PC-9 (cell line): ENCODE results near the gene XKR7. TPM values are rescaled to one million over a fixed set of nuclear protein-coding genes. Genes with fewer than 3 reads are reported as not detected.

Experiments used
- BruUV-seq: library from RNA; stranded (reverse); fragments of 400-500 nt; replicated peaks from 2 replicates; lab custom pipeline; 2021; lab: Mats Ljungman, UMichigan
- CTCF ChIA-PET: fragments of 300-600 bp; sonication (Branson Sonifier 250); formaldehyde crosslinking; loops from one replicate; lab custom pipeline; 2022; ENCODE audit warnings: antibody characterized with exemption; lab: Charles Lee
- POLR2A ChIA-PET: fragments of 300-600 bp; sonication (Branson Sonifier 250); formaldehyde crosslinking; loops from one replicate; lab custom pipeline; 2022; ENCODE audit warnings: antibody characterized with exemption; ENCODE audit not compliant: unreplicated experiment; lab: Charles Lee
- DNase-seq, 2 experiments: peaks; one replicate each; pipeline versions ENCODE4 v3.0.0 to v3.0.0-alpha.2; 2015 to 2022; ENCODE audit warnings: mixed read lengths in 1 of 2
- H2AFZ ChIP-seq: fragments of 200-600 bp; sonication (generic); 2 replicates; pipeline ENCODE4 v1.8.1; 2017; ENCODE audit warnings: antibody characterized with exemption
- H3F3A ChIP-seq: fragments of 200-600 bp; sonication (generic); 2 replicates; pipeline ENCODE4 v1.8.1; 2017; ENCODE audit warnings: antibody characterized with exemption, mild to moderate bottlenecking, low read depth; ENCODE audit not compliant: insufficient read depth
- H3K27ac ChIP-seq: fragments of 200-600 bp; sonication (generic); 2 replicates; pipeline ENCODE4 v1.6.1; 2016; ENCODE audit warnings: mixed run types
- H3K27me3 ChIP-seq: fragments of 200-600 bp; sonication (generic); 2 replicates; pipeline ENCODE4 v1.6.1; 2016; ENCODE audit warnings: low read depth, mixed run types; ENCODE audit not compliant: insufficient read depth
- H3K36me3 ChIP-seq: fragments of 200-600 bp; sonication (generic); 2 replicates; pipeline ENCODE4 v1.6.1; 2016; ENCODE audit warnings: low read depth, mixed run types
- H3K4me1 ChIP-seq: fragments of 200-600 bp; sonication (generic); replicated peaks from 2 replicates; pipeline ENCODE4 v1.6.1; 2016; ENCODE audit warnings: mixed run types; ENCODE audit not compliant: insufficient read depth
- H3K4me2 ChIP-seq: fragments of 200-600 bp; sonication (generic); 2 replicates; pipeline ENCODE4 v1.6.1; 2017; ENCODE audit warnings: mixed run types
- H3K4me3 ChIP-seq: fragments of 200-600 bp; sonication (generic); 2 replicates; pipeline ENCODE4 v1.6.1; 2016; ENCODE audit warnings: mixed run types
- H3K79me2 ChIP-seq: fragments of 200-600 bp; sonication (generic); 2 replicates; pipeline ENCODE4 v1.6.1; 2017; ENCODE audit warnings: low read depth, mixed run types
- H3K9me2 ChIP-seq: fragments of 200-600 bp; sonication (generic); 2 replicates; pipeline ENCODE4 v1.8.1; 2017; ENCODE audit warnings: mild to moderate bottlenecking; ENCODE audit not compliant: insufficient read depth
- H3K9me3 ChIP-seq: fragments of 200-600 bp; sonication (generic); 2 replicates; pipeline ENCODE4 v1.8.1; 2016; ENCODE audit warnings: low read depth; ENCODE audit not compliant: insufficient read depth
- H4K20me1 ChIP-seq: fragments of 200-600 bp; sonication (generic); 2 replicates; pipeline ENCODE4 v1.8.1; 2017; ENCODE audit not compliant: insufficient read depth
- CTCF ChIP-seq: fragments of 200-600 bp; sonication (generic); conservative IDR thresholded peaks from 2 replicates; pipeline ENCODE4 v1.6.1; 2017; ENCODE audit warnings: mixed run types, antibody characterized with exemption, mild to moderate bottlenecking, moderate library complexity
- EZH2 ChIP-seq: fragments of 200-600 bp; sonication (generic); IDR thresholded peaks from 2 replicates; pipeline ENCODE4 v1.8.0; 2017; ENCODE audit warnings: antibody characterized with exemption, low read depth
- intact Hi-C: fragments of 100-400 bp; cut with micrococcal nuclease; formaldehyde crosslinking; loops from one replicate; pipeline ENCODE4 v1.10.0; 2022; ENCODE audit not compliant: unreplicated experiment
- total RNA-seq: library from RNA; stranded (reverse); gene quantifications from 2 replicates; pipeline ENCODE4 v1.2.3, GENCODE V29; 2021

Gene XKR7
- total RNA-seq, 1 experiment from 2014 or later: not detected

GRCh38 chr20:31924561-31924960 lies 43.4 kb upstream of the XKR7 start:
- Histone ChIP-seq H3K4me3 (no peak overlapping the region), H3K4me2 (no peak overlapping the region), H3K36me3 (no peaks in the 10 kb centered on the region), H3K9me3 (no peaks in the 10 kb centered on the region), H2AFZ (no peak overlapping the region), H3K4me1 (no peaks in the 10 kb centered on the region), H3K9me2 (no peaks in the 10 kb centered on the region), H3K27me3 (peaks cover 34% of the 10 kb centered on the region), H3K79me2 (no peaks in the 10 kb centered on the region), H3K27ac (no peak overlapping the region), H4K20me1 (no peaks in the 10 kb centered on the region), H3F3A (no peaks in the 10 kb centered on the region)
- TF ChIP-seq CTCF: no peak
- no peak for TF ChIP-seq EZH2
- no peak for DNase-seq
- BruUV-seq: no TSS peak
- ChIA-PET POLR2A (no interaction called here), CTCF (no interaction called here)
- intact Hi-C loops: no loop called here

- Histone ChIP-seq H3K36me3 (no peaks in the 10 kb centered on the region), H3K4me1 (no peaks in the 10 kb centered on the region), H3K9me3 (no peaks in the 10 kb centered on the region), H2AFZ (no peak overlapping the region), H3K4me3 (no peak overlapping the region), H4K20me1 (no peaks in the 10 kb centered on the region), H3K27me3 (peaks cover 30% of the 10 kb centered on the region), H3F3A (no peaks in the 10 kb centered on the region), H3K4me2 (no peak overlapping the region), H3K27ac (no peak overlapping the region), H3K79me2 (no peaks in the 10 kb centered on the region), H3K9me2 (no peaks in the 10 kb centered on the region)
- no peak for TF ChIP-seq EZH2
- no peak for TF ChIP-seq CTCF
- DNase-seq: no peak
- ChIA-PET CTCF (no interaction called here), POLR2A (no interaction called here)
- no TSS peak for BruUV-seq
- intact Hi-C loops: no loop called here
Measured at GRCh38 chr20:31925631-31926030, 42.3 kb upstream of the XKR7 start.

- BruUV-seq: no TSS peak
- Histone ChIP-seq H3K27ac (no peak overlapping the region), H3K4me1 (no peaks in the 10 kb centered on the region), H3F3A (no peaks in the 10 kb centered on the region), H2AFZ (no peak overlapping the region), H3K27me3 (peaks cover 30% of the 10 kb centered on the region), H3K79me2 (no peaks in the 10 kb centered on the region), H4K20me1 (no peaks in the 10 kb centered on the region), H3K4me2 (no peak overlapping the region), H3K36me3 (no peaks in the 10 kb centered on the region), H3K9me3 (no peaks in the 10 kb centered on the region), H3K9me2 (no peaks in the 10 kb centered on the region), H3K4me3 (no peak overlapping the region)
- ChIA-PET POLR2A (no interaction called here), CTCF (no interaction called here)
- intact Hi-C loops: no loop called here
- DNase-seq: no peak
- no peak for TF ChIP-seq EZH2
- TF ChIP-seq CTCF: no peak
Measured at GRCh38 chr20:31926493-31926892, 41.5 kb upstream of the XKR7 start.
